BE2C (cell line): ENCODE results near the gene COL11A1.
"Not testable (repeated sequence)": the region's sequence is repeated elsewhere in the genome, so short reads cannot be mapped to it uniquely, and the experiment has no call there.

Experiments used
- DNase-seq: peaks from one replicate; pipeline ENCODE4 v3.0.0-alpha.2; 2020
- H3K27me3 ChIP-seq: fragments of 250-450 bp; sonication (Bioruptor Pico); 2 replicates; pipeline ENCODE4 v1.5.1; 2020; ENCODE audit warnings: mild to moderate bottlenecking
- H3K36me3 ChIP-seq: fragments of 250-450 bp; sonication (Bioruptor Pico); 2 replicates; pipeline ENCODE4 v1.5.1; 2020; ENCODE audit warnings: mild to moderate bottlenecking
- H3K4me1 ChIP-seq: fragments of 250-450 bp; sonication (Bioruptor Pico); 2 replicates; pipeline ENCODE4 v1.5.1; 2020
- H3K4me3 ChIP-seq: 2 replicates; pipeline ENCODE4 v1.5.1; 2011; ENCODE audit warnings: low read depth, low read length
- H3K9me3 ChIP-seq: fragments of 250-450 bp; sonication (Bioruptor Pico); 2 replicates; pipeline ENCODE4 v1.5.1; 2020
- TF ChIP-seq, protein P1 (sequence below): IDR thresholded peaks from 2 replicates; pipeline ENCODE4 v1.5.1; 2012; ENCODE audit warnings: mild to moderate bottlenecking, low read depth, low read length

COL11A1 gene

GRCh38 chr1:103129796-103130195, 21.5 kb upstream of the COL11A1 start:
- H3K9me3 ChIP-seq = no peaks in the 10 kb centered on the region
- DNase-seq = no peak
- H3K4me3 ChIP-seq = no peak overlapping the region
- TF ChIP-seq, protein P1, sequence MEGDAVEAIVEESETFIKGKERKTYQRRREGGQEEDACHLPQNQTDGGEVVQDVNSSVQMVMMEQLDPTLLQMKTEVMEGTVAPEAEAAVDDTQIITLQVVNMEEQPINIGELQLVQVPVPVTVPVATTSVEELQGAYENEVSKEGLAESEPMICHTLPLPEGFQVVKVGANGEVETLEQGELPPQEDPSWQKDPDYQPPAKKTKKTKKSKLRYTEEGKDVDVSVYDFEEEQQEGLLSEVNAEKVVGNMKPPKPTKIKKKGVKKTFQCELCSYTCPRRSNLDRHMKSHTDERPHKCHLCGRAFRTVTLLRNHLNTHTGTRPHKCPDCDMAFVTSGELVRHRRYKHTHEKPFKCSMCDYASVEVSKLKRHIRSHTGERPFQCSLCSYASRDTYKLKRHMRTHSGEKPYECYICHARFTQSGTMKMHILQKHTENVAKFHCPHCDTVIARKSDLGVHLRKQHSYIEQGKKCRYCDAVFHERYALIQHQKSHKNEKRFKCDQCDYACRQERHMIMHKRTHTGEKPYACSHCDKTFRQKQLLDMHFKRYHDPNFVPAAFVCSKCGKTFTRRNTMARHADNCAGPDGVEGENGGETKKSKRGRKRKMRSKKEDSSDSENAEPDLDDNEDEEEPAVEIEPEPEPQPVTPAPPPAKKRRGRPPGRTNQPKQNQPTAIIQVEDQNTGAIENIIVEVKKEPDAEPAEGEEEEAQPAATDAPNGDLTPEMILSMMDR = no peak
- no peaks in the 10 kb centered on the region for H3K27me3 ChIP-seq
- H3K4me1 ChIP-seq = no peaks in the 10 kb centered on the region
- no peaks in the 10 kb centered on the region for H3K36me3 ChIP-seq

- Histone ChIP-seq H3K4me1 (no peaks in the 10 kb centered on the region), H3K36me3 (no peaks in the 10 kb centered on the region), H3K4me3 (no peak overlapping the region), H3K9me3 (no peaks in the 10 kb centered on the region), H3K27me3 (no peaks in the 10 kb centered on the region)
- DNase-seq = no peak
- TF ChIP-seq, protein P1 = no peak
Observed at GRCh38 chr1:103129255-103129654, 20.9 kb upstream of the COL11A1 start.

DNA sequence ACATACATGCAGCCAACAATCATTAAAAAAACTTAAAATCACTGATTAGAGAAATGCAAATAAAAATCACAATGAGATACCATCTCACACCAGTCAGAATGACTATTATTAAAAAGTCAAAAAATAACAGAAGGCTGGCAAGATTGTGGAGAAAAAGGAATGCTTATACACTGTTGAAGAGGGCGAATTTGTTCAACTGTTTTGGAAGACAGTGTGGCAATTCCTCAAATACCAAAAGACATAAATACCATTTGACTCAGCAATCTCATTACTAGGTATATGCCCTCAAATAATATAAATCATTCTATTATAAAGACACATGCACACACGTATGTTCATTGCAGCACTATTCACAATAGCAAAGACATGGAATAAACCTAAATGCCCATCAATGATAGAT, 19.9 kb upstream of the COL11A1 start:
- not testable (repeated sequence) for H3K27me3 ChIP-seq, H3K36me3 ChIP-seq, DNase-seq, H3K9me3 ChIP-seq, H3K4me3 ChIP-seq, H3K4me1 ChIP-seq

DNA sequence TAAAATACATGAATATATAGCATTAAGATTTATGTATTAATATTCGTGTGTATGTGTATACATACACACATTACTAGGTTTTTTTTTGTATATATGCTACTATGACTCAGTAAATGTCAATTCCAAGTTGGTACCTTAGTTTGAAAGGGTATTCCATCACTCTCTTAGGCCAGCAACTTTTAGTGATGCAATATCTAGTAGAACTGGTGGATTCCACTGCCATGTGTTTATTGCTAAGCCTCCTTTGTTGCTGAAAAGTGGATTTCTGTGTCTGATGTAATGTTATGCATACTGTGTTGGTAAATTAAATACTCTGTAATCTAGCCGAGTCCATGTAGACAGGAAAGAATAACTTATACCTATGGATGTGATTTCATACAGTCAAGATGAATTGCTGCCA, 16.9 kb upstream of the COL11A1 start:
- H3K27me3 ChIP-seq = no peaks in the 10 kb centered on the region

GRCh38 chr1:103122983-103123720, 14.8 kb upstream of the COL11A1 start:
- DNase-seq = no peak
- TF ChIP-seq, protein P1 = no peak

More for the DNA sequence above, 16.9 kb upstream of the COL11A1 start:
- Histone ChIP-seq H3K4me1 (no peaks in the 10 kb centered on the region), H3K9me3 (no peaks in the 10 kb centered on the region), H3K4me3 (no peak overlapping the region), H3K36me3 (no peaks in the 10 kb centered on the region)
- no peak for DNase-seq
- TF ChIP-seq, protein P1 = no peak

DNA sequence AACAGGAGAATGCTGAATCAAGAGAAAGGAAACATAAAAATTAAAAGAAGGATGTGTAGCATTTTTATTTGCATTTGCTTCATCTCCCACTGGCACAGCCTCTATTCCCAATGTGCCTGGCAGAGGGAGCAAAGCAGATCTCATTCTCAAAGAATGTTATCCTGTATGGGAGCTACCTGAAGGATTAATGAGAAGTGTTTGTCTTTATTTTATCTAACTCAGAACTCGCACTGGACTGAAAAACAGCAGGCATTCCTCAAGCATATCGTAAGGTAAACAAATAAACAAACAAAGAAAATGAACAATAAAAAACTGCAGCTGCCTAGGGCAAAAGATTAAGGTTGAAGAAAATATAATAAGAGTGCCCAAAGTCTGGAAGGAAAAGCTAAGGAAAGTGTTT, 12.7 kb upstream of the COL11A1 start:
- Histone ChIP-seq H3K27me3 (no peaks in the 10 kb centered on the region), H3K4me3 (no peak overlapping the region), H3K36me3 (no peaks in the 10 kb centered on the region), H3K9me3 (no peaks in the 10 kb centered on the region), H3K4me1 (no peaks in the 10 kb centered on the region)
- no peak for DNase-seq
- TF ChIP-seq, protein P1 = no peak

More at GRCh38 chr1:103122983-103123720, 14.8 kb upstream of the COL11A1 start:
- no peaks in the 10 kb centered on the region for H3K4me1 ChIP-seq
- H3K4me3 ChIP-seq = no peak overlapping the region
- no peaks in the 10 kb centered on the region for H3K9me3 ChIP-seq
- H3K36me3 ChIP-seq = no peaks in the 10 kb centered on the region
- no peaks in the 10 kb centered on the region for H3K27me3 ChIP-seq
